Measurements from ENCODE around the gene MRPS7. TPM values are rescaled to one million over a fixed set of nuclear protein-coding genes. Genes with fewer than 3 reads are reported as not detected.

The MRPS7 gene
- total and polyA plus RNA-seq, 2 of the 8 experiments (the other 6 are each of a cell fraction or from before 2014, with no cell fraction given), result 63.4 to 79.4 TPM

DNA sequence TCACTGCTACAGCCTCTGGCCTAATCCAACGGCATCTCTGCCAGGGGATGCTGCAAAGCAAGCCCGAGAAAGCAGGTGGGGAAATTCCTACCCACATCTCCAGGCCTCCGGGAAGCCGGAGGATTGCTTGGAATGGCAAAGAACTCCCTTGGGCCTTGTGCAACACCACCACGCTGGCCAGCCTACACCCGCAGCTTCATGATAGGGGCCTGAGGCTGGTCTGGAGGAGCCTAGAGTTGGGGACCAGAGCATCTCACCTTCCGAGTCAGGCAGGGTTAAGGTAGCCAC lies 20.6 kb upstream of the MRPS7 start (continued):
- TF ChIP-seq, protein P1, sequence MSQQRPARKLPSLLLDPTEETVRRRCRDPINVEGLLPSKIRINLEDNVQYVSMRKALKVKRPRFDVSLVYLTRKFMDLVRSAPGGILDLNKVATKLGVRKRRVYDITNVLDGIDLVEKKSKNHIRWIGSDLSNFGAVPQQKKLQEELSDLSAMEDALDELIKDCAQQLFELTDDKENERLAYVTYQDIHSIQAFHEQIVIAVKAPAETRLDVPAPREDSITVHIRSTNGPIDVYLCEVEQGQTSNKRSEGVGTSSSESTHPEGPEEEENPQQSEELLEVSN (IDR thresholded peaks at IDR 0.05), result no peak
- TF ChIP-seq SRF (IDR thresholded peaks at IDR 0.05; ENCODE audit: low read depth, low read length) (no peak), SAP30 (IDR thresholded peaks at IDR 0.05; ENCODE audit: insufficient read depth, insufficient replicate concordance, low read length) (no peak), SIRT6 (IDR thresholded peaks at IDR 0.05; ENCODE audit: low read length) (no peak), SP4 (IDR thresholded peaks at IDR 0.05; ENCODE audit: low read length) (no peak)
